GM18508 (cell line): Measurements from ENCODE around the gene MAG.
"Not testable (repeated sequence)": the region's sequence is repeated elsewhere in the genome, so short reads cannot be mapped to it uniquely, and the experiment has no call there.

ENCODE experiments used
- ATAC-seq: cut with Tn5 transposase; IDR thresholded peaks from one replicate; pipeline ENCODE4 v1.9.1; 2021; ENCODE audit warnings: moderate number of reproducible peaks; ENCODE audit not compliant: insufficient read depth, unreplicated experiment

MAG gene

DNA sequence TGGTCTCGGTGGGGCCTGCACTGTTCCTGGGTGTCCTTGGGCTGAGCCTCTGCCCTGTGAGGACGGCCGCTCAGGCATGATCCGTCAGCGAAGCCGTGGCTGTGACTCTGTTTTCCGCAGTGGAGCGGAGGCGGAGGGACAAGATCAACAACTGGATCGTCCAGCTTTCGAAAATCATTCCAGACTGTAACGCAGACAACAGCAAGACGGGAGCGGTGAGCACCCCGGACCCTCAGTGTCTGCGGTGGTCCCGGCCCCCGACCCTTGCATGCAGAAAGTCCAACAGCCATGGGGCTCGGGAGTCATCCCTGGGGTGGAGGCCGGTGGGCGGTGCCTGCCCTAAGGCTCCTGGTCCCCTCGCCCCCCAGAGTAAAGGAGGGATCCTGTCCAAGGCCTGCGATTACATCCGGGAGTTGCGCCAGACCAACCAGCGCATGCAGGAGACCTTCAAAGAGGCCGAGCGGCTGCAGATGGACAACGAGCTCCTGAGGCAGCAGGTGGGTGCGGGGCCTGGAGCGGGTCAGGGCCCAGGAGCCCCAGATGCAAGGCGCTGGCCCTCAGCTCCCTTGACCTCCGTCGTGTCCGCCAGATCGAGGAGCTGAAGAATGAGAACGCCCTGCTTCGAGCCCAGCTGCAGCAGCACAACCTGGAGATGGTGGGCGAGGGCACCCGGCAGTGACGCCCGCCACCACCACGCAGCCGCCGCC is 13.2 kb upstream of the MAG start:
- ATAC-seq, result no peak

DNA sequence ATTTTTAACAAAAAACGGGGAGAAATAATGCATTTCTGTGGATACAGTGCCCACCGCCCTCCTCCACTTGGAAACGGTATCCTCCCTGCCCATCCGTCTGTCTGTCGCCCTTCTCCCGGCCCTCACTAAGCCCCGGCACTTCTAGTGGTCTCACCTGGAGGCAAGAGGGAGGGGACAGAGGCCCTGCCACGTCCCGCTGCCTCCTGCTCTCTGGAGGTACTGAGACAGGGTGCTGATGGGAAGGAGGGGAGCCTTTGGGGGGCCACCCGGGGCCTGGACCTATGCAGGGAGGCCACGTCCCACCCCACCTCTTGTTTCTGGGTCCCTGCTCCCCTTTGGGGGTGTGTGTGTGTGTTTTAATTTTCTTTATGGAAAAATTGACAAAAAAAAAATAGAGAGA is 12.6 kb upstream of the MAG start:
- no peak for ATAC-seq

- ATAC-seq, result no peak
Measured at GRCh38 chr19:35279985-35280821, 11.8 kb upstream of the MAG start.

DNA sequence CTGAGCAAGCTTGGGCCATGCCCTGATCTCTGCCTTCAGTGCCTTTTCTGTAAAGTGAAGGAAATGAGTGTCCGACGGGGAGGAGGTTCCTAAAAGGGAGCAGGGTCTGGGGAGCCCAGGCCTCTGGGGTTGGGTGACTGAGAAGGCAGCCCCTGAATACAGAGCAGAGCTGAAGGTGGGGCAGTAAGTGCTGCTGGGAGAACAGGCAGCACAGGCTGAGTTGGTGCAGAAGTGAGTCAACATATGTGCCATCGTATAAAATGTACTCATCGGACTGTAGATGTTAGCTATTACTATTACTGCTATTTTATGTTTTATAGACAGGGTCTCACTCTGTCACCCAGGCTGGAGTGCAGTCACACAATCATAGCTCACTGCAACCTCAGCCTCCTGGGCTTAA is 10.7 kb upstream of the MAG start:
- ATAC-seq, result no peak

DNA sequence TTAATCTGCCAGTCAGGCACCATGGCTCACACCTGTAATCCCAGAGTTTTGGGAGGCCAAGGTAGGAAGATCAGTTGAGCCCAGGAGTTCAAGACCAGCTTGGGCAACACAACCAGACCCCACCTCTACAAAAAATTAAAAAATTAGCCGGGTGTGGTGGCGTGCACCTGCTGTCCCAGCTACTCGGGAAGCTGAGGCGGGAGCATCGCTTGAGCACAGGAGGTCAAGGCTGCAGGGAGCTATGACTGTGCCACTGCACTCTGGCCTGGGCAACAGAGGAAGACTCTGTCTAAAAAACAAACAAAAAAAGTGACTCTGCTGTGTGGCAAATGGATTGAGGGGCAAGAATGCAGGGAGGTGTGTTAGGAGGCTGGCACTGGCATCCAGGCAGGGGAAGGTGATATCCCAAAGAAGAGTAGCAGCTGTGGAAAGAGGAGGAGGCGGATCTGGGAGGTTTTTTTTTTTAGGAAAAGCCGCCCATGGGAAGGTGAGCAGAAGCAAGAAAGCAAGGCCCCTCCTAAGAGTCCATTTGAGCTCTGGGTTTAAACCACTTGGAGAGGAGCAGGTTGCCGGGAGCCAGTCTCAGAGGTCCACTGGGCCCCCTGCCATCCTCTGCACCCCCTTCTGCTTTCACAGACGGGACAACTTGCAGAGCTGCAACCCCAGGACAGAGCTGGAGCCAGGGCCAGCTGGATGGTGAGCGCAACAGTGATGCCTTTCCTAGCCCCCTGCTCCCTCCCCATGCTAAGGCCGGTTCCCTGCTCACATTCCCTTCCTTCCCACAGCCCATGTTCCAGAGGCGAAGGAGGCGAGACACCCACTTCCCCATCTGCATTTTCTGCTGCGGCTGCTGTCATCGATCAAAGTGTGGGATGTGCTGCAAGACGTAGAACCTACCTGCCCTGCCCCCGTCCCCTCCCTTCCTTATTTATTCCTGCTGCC is 7.5 kb upstream of the MAG start:
- no peak for ATAC-seq

- ATAC-seq, result no peak
Measured at GRCh38 chr19:35285095-35285449, 6.9 kb upstream of the MAG start.

DNA sequence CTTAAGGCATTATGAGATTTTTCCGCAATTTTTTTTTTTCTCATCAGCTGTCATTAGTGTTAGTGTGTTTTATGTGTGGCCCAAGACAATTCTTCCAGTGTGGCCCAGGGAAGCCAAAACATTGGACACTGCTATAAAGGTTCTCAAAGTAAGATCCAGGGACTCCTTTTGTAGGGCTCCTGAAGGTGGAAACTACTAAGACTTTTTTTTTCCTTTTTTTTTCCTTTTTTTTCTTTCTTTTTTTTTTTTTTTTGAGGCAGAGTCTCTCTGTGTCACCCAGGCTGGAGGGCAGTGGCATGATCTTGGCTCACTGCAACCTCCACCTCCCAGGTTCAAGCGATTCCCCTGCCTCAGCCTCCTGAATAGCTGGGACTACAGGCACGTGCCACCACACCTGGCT is 6.5 kb upstream of the MAG start:
- not testable (repeated sequence) for ATAC-seq

DNA sequence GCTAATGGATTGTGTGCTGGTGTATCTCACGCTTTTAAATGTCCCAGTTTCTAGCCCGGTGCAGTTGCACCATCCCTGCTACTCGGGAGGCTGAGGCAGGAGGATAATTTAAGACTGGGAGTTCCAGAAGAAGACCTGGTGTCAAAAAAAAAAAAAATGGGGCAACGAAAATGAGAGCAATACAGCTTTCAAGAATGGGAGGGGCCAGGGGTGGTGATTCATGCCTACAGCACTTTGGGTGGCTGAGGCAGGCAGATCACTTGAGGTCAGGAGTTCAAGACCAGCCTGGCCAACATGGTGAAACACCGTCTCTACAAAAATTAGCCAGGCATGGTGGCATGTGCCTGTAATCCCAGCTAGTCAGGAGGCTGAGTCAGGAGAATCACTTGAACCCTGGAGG is 5.9 kb upstream of the MAG start:
- ATAC-seq, result not testable (repeated sequence)

DNA sequence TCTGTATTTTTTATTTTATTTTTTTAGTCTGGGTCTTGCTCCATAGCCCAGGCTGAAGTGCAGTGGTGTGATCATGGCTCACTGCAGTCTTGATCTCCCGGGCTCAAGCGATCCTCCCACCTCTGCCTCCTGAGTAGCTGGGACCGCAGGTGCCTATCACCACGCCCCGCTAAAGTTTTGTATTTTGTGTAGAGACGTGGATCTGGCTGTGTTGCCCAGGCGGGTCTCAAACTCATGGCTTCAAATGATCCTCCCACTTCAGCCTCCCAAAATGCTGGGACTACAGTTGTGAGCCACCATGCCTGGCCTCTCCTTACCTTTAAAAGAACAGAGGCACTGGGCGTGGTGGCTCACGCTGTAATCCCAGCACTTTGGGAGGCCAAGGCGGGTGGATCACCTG is 4.2 kb upstream of the MAG start:
- ATAC-seq, result no peak

DNA sequence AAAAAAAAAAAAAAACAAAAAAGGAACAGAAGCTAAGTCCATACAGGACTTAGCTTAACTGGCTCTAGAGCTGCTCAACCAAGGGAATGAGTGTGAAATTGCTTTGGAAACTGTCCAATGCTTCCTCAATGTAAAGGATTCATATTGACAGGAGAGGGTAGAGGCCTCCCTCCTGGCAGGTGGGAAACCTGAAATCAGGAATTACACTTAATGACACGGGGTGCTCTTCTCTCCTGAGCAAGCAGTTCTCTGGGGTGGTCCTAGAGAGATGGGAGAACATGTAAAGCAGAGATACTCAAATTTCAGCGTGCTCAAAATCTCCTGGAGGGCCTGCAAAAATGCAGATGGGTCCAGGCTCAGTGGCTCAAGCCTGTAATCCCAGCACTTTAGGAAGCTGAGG is 3.6 kb upstream of the MAG start:
- no peak for ATAC-seq

DNA sequence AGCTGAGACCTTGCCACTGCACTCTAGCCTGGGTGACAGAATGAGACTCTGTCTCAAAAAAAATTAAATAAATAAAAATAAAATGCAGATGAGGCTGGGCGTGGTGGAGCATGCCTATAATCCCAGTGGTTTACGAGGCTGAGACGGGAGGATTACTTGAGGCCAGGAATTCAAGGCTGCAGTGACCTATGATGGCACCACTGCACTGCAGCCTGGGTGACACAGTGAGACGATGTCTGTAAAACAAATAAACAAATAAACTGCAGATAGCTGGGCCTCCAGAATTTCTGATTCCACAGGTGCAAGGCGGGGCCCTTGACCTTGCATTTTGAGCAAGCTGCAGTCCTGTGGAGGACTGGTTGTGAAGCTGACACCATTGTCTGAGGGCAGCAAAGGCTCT is 3.1 kb upstream of the MAG start:
- no peak for ATAC-seq

DNA sequence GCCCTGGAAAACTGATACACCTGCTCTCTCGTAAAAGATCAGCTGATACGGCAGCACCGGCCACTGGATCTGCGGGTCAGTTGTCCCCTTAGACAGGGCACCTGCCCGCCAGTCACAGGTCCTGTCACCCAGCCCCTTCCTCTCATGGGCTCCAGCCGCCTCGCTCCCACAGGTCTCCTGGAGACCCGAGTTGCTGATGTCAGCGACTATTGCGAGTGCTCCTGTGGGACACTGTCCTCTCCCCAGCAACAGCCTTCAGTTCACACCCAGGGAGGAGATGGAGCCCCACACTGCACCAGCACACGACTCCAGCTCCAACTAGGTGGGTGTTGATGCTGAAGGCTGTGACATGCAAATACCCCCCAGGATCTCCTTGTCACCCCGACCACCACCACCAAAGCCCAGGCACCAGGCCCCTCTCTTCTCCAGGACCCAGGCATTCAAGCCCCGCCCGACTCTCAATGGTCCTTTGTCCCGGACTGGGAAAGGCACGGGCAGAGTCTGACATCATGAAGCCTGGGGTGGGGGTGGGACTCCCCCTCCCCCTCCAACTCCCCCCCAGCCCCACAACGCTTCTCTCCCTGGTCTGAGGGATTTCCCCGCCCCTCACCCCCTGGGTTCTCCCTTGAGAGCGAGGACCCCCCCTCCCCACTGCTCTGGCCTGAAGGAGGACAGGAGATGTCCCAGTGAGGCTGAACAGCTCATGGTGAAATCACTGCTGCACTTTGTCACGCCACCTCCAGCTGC is 1.4 kb upstream of the MAG start:
- no peak for ATAC-seq

- ATAC-seq, result no peak
Measured at GRCh38 chr19:35291259-35291658, 702 bp upstream of the MAG start.

GRCh38 chr19:35292421-35293362 is 731 bp downstream of the MAG start:
- ATAC-seq, result no peak

- ATAC-seq, result no peak
Measured at GRCh38 chr19:35293363-35293739, 1.4 kb downstream of the MAG start.

GRCh38 chr19:35293808-35294207 is 1.8 kb downstream of the MAG start:
- no peak for ATAC-seq

- no peak for ATAC-seq
Measured at GRCh38 chr19:35294328-35294727, 2.4 kb downstream of the MAG start.

GRCh38 chr19:35294859-35295791 is 3.2 kb downstream of the MAG start:
- ATAC-seq, result no peak
